OCI-LY3 (cell line): ENCODE results near the gene MANSC4.

Source experiments
- H2AFZ ChIP-seq: fragments of 200-600, 300-600 bp; shearing (Covaris generic); 2 replicates; pipeline ENCODE4 v1.6.0; 2014; ENCODE audit warnings: antibody characterized with exemption, low read depth, low read length
- H3K27ac ChIP-seq: fragments of 200-600, 300-600 bp; sonication (generic); 2 replicates; pipeline ENCODE4 v1.5.1; 2014; ENCODE audit warnings: mild to moderate bottlenecking, low read length, moderate library complexity, mixed read lengths
- H3K27me3 ChIP-seq: fragments of 200-600, 300-600 bp; sonication (generic); 2 replicates; pipeline ENCODE4 v1.6.1; 2014; ENCODE audit warnings: low read depth, low read length, mixed read lengths
- H3K36me3 ChIP-seq: fragments of 200-600, 300-600 bp; sonication (generic); replicated peaks from 2 replicates; pipeline ENCODE3; 2014; ENCODE audit warnings: low read depth, low read length, mixed read lengths
- H3K4me1 ChIP-seq: fragments of 300-600, 200-600 bp; sonication (generic); 2 replicates; pipeline ENCODE4 v1.6.1; 2014; ENCODE audit warnings: low read length, mixed read lengths
- H3K4me2 ChIP-seq: fragments of 200-600, 300-600 bp; sonication (generic); 2 replicates; pipeline ENCODE4 v1.6.1; 2014; ENCODE audit warnings: low read length, mixed read lengths
- H3K4me3 ChIP-seq: fragments of 300-600, 200-600 bp; sonication (generic); 2 replicates; pipeline ENCODE4 v1.5.1; 2014; ENCODE audit warnings: antibody characterized with exemption, mild to moderate bottlenecking, low read length, moderate library complexity
- H3K79me2 ChIP-seq: fragments of 300-600, 200-600 bp; shearing (Covaris generic); 2 replicates; pipeline ENCODE4 v1.6.1; 2014; ENCODE audit warnings: mild to moderate bottlenecking, low read length, mixed read lengths
- H3K9ac ChIP-seq: fragments of 300-600, 200-600 bp; shearing (Covaris generic); 2 replicates; pipeline ENCODE4 v1.6.0; 2014; ENCODE audit warnings: mild to moderate bottlenecking, low read length, moderate library complexity
- H3K9me3 ChIP-seq: fragments of 200-600, 300-600 bp; shearing (Covaris generic); 2 replicates; pipeline ENCODE4 v1.6.1; 2014; ENCODE audit warnings: low read length, mixed read lengths; ENCODE audit not compliant: insufficient read depth
- H4K20me1 ChIP-seq: fragments of 200-600, 300-600 bp; sonication (generic); 2 replicates; pipeline ENCODE4 v1.6.1; 2016; ENCODE audit warnings: low read length, mixed read lengths; ENCODE audit not compliant: insufficient read depth
- CTCF ChIP-seq: fragments of 200-600, 300-600 bp; sonication (generic); IDR thresholded peaks from 2 replicates; pipeline ENCODE4 v1.5.1; 2014; ENCODE audit warnings: antibody characterized with exemption, low read length, low read depth
- EZH2phosphoT487 ChIP-seq: fragments of 200-600 bp; shearing (Covaris generic); IDR thresholded peaks from 2 replicates; pipeline ENCODE4 v1.6.1; 2018; ENCODE audit warnings: antibody characterized with exemption, mixed run types, low read depth

Gene MANSC4

GRCh38 chr12:27820564-27820963, 40.5 kb upstream of the MANSC4 start:
- no peaks in the 10 kb centered on the region for H3K79me2 ChIP-seq
- H3K4me3 ChIP-seq = no peak overlapping the region
- TF ChIP-seq CTCF = no peak
- TF ChIP-seq EZH2phosphoT487 = no peak
- H3K9ac ChIP-seq = no peak overlapping the region
- no peaks in the 10 kb centered on the region for H3K27me3 ChIP-seq
- H4K20me1 ChIP-seq = no peaks in the 10 kb centered on the region
- H3K9me3 ChIP-seq = no peaks in the 10 kb centered on the region
- H3K4me2 ChIP-seq = no peak overlapping the region
- no peak overlapping the region for H2AFZ ChIP-seq
- H3K4me1 ChIP-seq = peaks cover 46% of the 10 kb centered on the region
- H3K36me3 ChIP-seq = no peaks in the 10 kb centered on the region
- H3K27ac ChIP-seq = no peak overlapping the region

- Histone ChIP-seq H3K27ac (no peak overlapping the region), H3K4me1 (peaks cover 31% of the 10 kb centered on the region), H3K27me3 (no peaks in the 10 kb centered on the region), H3K79me2 (no peaks in the 10 kb centered on the region), H2AFZ (no peak overlapping the region), H3K9me3 (no peaks in the 10 kb centered on the region), H3K4me3 (no peak overlapping the region), H3K9ac (no peak overlapping the region), H3K4me2 (no peak overlapping the region), H3K36me3 (no peaks in the 10 kb centered on the region), H4K20me1 (no peaks in the 10 kb centered on the region)
- no peak for TF ChIP-seq EZH2phosphoT487
- no peak for TF ChIP-seq CTCF
These were observed 38.4 kb upstream of the MANSC4 start for GRCh38 chr12:27818401-27818918.

- Histone ChIP-seq H4K20me1 (no peaks in the 10 kb centered on the region), H2AFZ (no peak overlapping the region), H3K9ac (no peak overlapping the region), H3K79me2 (no peaks in the 10 kb centered on the region), H3K4me3 (no peak overlapping the region), H3K27ac (no peak overlapping the region), H3K4me2 (no peak overlapping the region), H3K36me3 (no peaks in the 10 kb centered on the region), H3K9me3 (peaks cover under 1% of the 10 kb centered on the region; the same call in 1 of the 2 replicates), H3K4me1 (peaks cover 24% of the 10 kb centered on the region), H3K27me3 (no peaks in the 10 kb centered on the region)
- TF ChIP-seq EZH2phosphoT487 (no peak), CTCF (no peak)
These were observed 37.7 kb upstream of the MANSC4 start for GRCh38 chr12:27817766-27818165.

- H4K20me1 ChIP-seq = no peaks in the 10 kb centered on the region
- peaks cover 6% of the 10 kb centered on the region; the same call in 1 of the 2 replicates for H3K9me3 ChIP-seq
- H3K9ac ChIP-seq = no peak overlapping the region
- TF ChIP-seq EZH2phosphoT487 = no peak
- TF ChIP-seq CTCF = no peak
- no peak overlapping the region for H3K4me3 ChIP-seq
- H3K36me3 ChIP-seq = no peaks in the 10 kb centered on the region
- no peak overlapping the region for H3K27ac ChIP-seq
- no peaks in the 10 kb centered on the region for H3K79me2 ChIP-seq
- H3K4me1 ChIP-seq = peaks cover 5% of the 10 kb centered on the region; the same call in 1 of the 2 replicates
- H3K4me2 ChIP-seq = no peak overlapping the region
- H3K27me3 ChIP-seq = no peaks in the 10 kb centered on the region
- H2AFZ ChIP-seq = no peak overlapping the region
These were observed 35.0 kb upstream of the MANSC4 start for GRCh38 chr12:27814851-27815591.
